CD4-positive, alpha-beta T cell treated with Interferon gamma for 1 hour (primary cell): Measurements from ENCODE around the gene RIPOR2.
A peak's percentile ranks its signal among the peaks of the same experiment; 100 is the strongest.

Experiments
- DNase-seq: peaks from one replicate; pipeline ENCODE4 v3.0.0-alpha.2; 2020

The RIPOR2 gene, protein sequence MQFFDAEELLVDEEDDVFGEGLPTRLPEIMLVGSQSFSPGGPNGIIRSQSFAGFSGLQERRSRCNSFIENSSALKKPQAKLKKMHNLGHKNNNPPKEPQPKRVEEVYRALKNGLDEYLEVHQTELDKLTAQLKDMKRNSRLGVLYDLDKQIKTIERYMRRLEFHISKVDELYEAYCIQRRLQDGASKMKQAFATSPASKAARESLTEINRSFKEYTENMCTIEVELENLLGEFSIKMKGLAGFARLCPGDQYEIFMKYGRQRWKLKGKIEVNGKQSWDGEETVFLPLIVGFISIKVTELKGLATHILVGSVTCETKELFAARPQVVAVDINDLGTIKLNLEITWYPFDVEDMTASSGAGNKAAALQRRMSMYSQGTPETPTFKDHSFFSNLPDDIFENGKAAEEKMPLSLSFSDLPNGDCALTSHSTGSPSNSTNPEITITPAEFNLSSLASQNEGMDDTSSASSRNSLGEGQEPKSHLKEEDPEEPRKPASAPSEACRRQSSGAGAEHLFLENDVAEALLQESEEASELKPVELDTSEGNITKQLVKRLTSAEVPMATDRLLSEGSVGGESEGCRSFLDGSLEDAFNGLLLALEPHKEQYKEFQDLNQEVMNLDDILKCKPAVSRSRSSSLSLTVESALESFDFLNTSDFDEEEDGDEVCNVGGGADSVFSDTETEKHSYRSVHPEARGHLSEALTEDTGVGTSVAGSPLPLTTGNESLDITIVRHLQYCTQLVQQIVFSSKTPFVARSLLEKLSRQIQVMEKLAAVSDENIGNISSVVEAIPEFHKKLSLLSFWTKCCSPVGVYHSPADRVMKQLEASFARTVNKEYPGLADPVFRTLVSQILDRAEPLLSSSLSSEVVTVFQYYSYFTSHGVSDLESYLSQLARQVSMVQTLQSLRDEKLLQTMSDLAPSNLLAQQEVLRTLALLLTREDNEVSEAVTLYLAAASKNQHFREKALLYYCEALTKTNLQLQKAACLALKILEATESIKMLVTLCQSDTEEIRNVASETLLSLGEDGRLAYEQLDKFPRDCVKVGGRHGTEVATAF

DNA sequence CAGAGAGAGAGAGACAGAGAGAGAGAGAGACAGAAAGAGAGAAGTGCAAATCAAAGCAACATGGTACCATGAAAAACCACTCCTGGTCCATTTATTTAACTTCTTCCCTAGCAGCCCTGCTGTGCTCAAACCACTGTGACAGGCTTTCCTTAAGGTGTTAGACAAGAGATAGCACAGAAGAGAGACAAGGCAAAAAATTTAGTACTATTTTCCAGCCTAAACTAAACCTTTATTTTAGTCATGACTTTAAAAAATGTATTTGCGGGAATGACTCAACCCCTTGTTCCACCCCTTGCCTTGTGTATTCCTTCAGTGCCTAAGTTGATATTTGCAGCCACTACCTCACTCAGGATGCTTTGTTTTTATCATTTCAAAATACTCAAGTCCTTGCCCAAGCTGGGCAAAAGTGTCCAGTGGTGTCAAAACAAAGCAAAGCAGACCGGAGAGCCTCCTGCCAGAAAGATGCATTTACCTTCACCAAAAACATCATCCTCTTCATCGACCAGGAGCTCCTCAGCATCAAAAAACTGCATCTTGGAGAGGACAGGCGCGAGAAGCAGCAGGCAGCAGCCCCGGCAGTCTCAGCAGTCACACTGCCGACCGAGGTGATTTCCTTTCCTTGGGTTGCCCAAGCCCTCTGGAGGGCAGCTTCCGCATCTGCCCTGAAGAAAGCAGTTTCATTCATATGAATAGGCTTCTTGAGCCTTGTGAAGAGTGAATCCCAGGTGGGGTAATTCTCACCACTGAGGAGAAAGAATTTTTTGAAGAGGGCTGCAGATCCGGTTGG, at the start of gene RIPOR2:
TSS of gene RIPOR2 (minus strand) at position 595 of the 787 bp plus-strand sequence. CDS start at position 533, 62 bp downstream.
- DNase-seq = peak; percentile 78

DNA sequence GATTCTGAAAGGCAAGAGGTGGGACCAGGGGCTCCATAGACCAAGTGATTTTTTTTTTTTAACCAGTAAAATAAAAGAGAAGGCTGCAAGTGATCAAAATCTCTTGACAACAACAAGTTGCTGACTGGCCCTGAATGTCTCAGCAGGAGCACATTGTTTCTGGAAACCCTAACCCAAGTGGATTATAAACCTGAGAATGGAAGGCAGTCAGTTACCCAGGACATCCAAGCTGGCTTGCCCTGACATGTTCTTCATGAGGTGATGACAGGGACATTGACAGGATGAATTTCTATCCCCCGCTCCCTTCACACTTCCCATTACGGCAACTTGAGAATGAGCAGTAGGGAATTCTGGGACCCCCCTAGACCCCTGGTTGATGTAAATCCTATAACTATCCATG, 49.6 kb upstream of the RIPOR2 start:
- DNase-seq = no peak

GRCh38 chr6:24982231-24982630, 46.5 kb upstream of the RIPOR2 start:
- no peak for DNase-seq

GRCh38 chr6:24981386-24981760, 45.6 kb upstream of the RIPOR2 start:
- DNase-seq = no peak

GRCh38 chr6:24980507-24981385, 45.0 kb upstream of the RIPOR2 start:
- DNase-seq = no peak

- DNase-seq = no peak
Observed at GRCh38 chr6:24979176-24979575, 43.4 kb upstream of the RIPOR2 start.

DNA sequence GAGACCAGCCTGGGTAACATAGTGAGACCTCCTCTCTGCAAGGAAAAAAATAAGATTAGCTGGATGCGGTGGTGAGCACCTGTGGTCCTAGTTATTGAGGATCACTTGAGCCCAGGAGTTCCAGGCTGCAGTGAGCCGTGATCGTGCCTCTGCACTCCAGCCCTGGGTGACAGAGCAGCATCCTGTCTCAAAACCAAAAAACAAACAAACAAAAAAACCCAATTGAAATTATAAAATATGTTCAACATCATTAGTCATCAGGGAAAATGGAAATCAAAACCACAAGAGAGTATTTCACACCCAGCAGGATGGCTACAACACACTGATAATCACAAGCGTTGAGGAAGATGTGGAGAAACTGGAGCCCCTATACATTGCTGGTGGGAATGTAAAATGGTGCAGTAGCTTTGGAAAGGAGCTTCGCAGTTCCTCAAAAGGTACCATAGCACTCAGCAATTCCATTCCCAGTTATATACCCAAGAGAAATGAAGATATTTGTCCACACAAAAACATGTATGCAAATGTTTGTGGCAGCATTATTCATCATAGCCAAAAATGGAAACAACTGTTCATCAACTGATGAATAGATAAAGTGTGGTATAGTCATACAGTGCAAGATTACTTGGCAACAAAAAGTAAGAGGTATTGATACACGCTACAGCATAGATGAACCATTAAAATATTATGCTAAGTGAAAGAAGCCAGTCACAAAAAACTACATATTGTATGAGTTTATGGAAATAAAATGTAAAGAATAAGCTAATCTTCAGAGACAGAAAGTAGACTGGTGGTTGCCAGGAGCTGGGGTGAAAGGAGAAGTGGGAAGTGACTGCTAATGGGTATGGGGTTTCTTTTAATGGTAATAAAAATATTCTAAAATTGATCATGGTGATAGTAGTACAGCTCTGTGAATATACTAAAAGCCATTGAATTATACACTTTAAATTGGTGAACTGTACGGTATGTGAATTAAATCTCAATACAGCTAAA, 38.7 kb upstream of the RIPOR2 start:
- no peak for DNase-seq

GRCh38 chr6:24972311-24972958, 36.7 kb upstream of the RIPOR2 start:
- DNase-seq = no peak

- no peak for DNase-seq
Observed at GRCh38 chr6:24971067-24971466, 35.3 kb upstream of the RIPOR2 start.

DNA sequence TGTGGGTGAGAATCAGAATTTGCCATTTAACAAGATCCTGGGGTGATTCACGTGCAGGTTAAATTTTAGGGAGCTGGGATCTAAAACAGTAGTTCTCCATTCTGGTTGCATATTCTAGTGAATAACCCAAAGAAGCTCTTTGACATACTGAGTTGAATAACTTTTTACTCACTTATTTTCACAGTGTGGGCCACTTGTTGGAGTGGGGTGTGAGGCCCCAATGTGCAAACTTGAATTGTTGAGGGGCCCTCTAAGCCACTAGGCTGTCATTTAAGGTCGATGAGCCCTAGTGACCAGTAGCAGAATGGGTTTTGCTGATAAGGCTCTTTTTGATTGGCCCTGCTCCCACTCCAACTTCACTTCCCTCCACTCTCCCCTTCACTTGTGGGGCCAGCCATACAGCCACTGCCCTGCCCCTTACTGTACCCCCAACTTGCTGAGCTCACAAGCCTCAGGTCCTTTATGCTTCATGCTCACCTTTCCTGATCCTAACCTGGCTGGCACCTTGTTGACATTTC, 33.6 kb upstream of the RIPOR2 start:
- DNase-seq = no peak

DNA sequence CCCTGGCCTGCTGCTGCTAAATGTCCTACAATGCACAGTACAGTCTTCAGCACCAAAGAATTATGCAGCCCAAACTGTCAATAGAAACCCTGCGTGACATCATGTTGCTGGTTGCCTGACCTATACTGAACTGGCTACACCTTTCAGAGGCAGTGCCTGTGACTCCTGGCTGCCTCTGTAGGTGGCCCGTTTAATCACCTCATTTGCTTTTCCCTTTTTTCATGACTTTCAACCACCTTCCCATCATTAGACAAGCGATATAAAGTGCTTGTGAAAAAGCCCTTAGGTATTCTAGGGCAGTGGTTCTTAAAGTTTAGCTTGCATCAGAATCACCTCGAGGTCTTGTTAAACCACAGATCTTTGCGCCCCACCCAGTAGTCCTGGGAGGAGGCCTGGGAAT, 33.0 kb upstream of the RIPOR2 start:
- no peak for DNase-seq

GRCh38 chr6:24967211-24967610, 31.5 kb upstream of the RIPOR2 start:
- DNase-seq = no peak

GRCh38 chr6:24966381-24966780, 30.6 kb upstream of the RIPOR2 start:
- no peak for DNase-seq

DNA sequence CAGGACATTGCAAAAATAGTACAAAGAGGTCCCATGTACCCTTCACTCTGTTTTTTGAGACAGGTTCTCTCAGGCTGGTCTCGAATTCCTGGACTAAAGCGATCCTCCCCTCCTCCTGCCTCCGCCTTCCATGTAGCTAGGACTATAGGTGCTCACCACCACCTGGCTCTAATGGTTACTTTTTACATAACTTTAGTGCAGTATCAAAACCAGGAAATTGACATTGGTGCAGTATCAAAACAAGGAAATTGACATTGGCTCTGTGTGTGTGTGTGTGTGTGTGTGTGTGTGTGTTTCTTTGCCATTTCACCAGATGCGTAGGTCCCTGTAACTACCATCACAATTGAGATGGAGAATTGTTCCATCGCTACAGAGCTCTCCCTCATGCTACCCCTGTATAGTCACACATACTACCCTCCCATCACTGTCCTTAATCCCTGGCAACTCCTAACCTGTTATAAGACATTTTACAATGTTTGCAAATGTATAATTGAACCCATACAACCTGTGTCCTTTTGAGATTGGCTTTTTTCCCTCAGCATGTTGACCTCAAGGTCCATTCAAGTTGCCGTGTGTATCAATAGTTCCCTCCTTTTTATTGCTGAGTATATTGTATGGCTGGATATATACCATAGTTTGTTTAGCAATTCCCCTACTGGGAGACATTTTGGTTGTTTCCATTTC, 28.3 kb upstream of the RIPOR2 start:
- DNase-seq = no peak

DNA sequence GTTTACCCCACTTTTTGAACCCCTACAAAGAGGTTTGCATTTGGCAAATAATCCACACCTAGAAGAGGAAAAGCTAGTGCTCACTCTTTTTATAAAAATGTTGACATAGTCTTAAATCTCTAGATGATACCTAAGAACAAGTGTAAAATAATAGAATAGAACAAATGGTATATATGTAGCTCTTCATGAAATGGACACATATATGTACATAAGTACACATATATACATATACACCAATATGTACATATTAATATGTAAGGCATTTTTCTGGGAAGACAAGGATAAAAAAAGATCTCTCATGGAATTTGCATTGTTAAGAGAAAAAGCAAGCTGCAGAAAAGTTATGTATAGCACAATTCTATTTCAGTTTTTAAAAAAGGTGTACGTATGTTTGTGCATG, 27.6 kb upstream of the RIPOR2 start:
- no peak for DNase-seq

GRCh38 chr6:24961852-24962251, 26.1 kb upstream of the RIPOR2 start:
- no peak for DNase-seq

GRCh38 chr6:24960991-24961475, 25.3 kb upstream of the RIPOR2 start:
- no peak for DNase-seq

DNA sequence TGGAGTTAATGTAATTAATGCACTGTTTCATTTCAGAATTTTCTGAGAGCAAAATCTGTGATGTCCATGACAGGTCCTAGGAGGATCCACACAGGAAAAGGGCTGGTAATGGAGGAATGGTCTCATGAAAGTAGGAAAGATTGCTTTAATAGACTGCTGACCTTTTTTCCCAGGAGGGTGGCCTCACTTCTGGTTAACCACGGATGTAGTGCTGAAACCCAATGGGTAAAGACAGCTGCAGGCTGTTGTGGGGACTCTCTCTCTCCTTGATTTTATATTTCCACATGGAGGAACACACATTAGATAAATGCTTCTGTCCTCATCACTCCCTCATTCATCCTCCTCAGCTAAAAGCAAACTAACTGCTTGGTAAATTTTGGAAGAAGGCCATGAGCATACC, 23.6 kb upstream of the RIPOR2 start:
- DNase-seq = no peak

GRCh38 chr6:24957199-24957598, 21.4 kb upstream of the RIPOR2 start:
- DNase-seq = no peak
